Breast epithelium (tissue), 3 donors: ENCODE results near the gene PABPC1L.

ENCODE experiments used
- POLR2AphosphoS5 ChIP-seq, 3 donors: sonication (generic); formaldehyde crosslinking; IDR thresholded peaks; one replicate each; pipeline ENCODE4 v1.6.1; 2017; ENCODE audit warnings: antibody characterized with exemption in 3 of 3
- TF ChIP-seq, protein P1 (sequence below), 3 donors: fragments of 450-650 bp; IDR thresholded peaks; one replicate each; pipeline ENCODE4 v1.5.1; 2016 to 2017; ENCODE audit warnings: antibody characterized with exemption in 3 of 3, mild to moderate bottlenecking in 3 of 3, moderate library complexity in 3 of 3

DNA sequence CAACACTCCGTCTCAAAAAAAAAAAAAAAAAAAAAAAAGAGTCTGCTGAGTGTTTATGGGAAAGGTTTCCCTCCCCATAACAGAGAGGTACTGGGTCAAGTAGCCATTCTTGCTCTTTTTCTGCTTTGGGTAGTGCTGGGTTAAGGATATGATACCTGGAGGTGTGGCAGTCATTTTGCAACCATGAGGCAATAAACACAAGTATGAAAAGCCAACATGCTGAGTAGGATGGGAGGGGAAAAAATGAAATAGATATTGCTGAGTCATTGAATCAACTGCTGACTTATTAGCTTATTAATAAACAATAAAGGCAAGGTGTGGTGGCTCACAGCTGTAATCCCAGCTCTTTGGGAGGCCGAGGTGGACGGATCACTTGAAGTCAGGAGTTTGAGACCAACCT, 52.6 kb downstream of the PABPC1L start:
- TF ChIP-seq, protein P1, sequence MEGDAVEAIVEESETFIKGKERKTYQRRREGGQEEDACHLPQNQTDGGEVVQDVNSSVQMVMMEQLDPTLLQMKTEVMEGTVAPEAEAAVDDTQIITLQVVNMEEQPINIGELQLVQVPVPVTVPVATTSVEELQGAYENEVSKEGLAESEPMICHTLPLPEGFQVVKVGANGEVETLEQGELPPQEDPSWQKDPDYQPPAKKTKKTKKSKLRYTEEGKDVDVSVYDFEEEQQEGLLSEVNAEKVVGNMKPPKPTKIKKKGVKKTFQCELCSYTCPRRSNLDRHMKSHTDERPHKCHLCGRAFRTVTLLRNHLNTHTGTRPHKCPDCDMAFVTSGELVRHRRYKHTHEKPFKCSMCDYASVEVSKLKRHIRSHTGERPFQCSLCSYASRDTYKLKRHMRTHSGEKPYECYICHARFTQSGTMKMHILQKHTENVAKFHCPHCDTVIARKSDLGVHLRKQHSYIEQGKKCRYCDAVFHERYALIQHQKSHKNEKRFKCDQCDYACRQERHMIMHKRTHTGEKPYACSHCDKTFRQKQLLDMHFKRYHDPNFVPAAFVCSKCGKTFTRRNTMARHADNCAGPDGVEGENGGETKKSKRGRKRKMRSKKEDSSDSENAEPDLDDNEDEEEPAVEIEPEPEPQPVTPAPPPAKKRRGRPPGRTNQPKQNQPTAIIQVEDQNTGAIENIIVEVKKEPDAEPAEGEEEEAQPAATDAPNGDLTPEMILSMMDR (IDR thresholded peaks at IDR 0.05), result no peak
- no peak for TF ChIP-seq POLR2AphosphoS5 (IDR thresholded peaks at IDR 0.05)
